OCI-LY7 (cell line): ENCODE measurements around the gene RMND5A.

Experiments used
- CTCF ChIP-seq: fragments of 200-600 bp; sonication (generic); conservative IDR thresholded peaks from 2 replicates; pipeline ENCODE4 v1.5.1; 2014; ENCODE audit warnings: mild to moderate bottlenecking, antibody characterized with exemption, low read length, moderate library complexity, mixed read lengths
- EZH2phosphoT487 ChIP-seq: fragments of 200-600 bp; sonication (generic); IDR thresholded peaks from 2 replicates; pipeline ENCODE4 v1.6.1; 2018; ENCODE audit warnings: low read depth, borderline replicate concordance, mild to moderate bottlenecking, mixed run types, antibody characterized with exemption, low read length, moderate library complexity, mixed read lengths

- TF ChIP-seq CTCF: no peak
- no peak for TF ChIP-seq EZH2phosphoT487
These were observed 52.5 kb downstream of the RMND5A start for GRCh38 chr2:86772611-86773010.
